K562 (cell line): ENCODE data around the gene PRR19. TPM values are rescaled to one million over a fixed set of nuclear protein-coding genes. Genes with fewer than 3 reads are reported as not detected.
A peak's percentile ranks its signal among the peaks of the same experiment; 100 is the strongest.

Experiments used
- ARID2 ChIP-seq: fragments of 450-650 bp; IDR thresholded peaks from 2 replicates; pipeline ENCODE4 v1.6.1; 2017; ENCODE audit warnings: antibody characterized with exemption, mild to moderate bottlenecking
- BCOR ChIP-seq: fragments of 450-650 bp; IDR thresholded peaks from 2 replicates; pipeline ENCODE4 v1.6.1; 2016
- BRD9 ChIP-seq: fragments of 450-650 bp; IDR thresholded peaks from 2 replicates; pipeline ENCODE4 v1.6.1; 2018; ENCODE audit warnings: low read depth; ENCODE audit not compliant: partially characterized antibody
- COPS2 ChIP-seq: fragments of 450-650 bp; conservative IDR thresholded peaks from 2 replicates; pipeline ENCODE4 v1.6.1; 2016; ENCODE audit warnings: mild to moderate bottlenecking, moderate library complexity
- CXXC5 ChIP-seq: fragments of 250-450 bp; sonication (Bioruptor Pico); IDR thresholded peaks from 2 replicates; pipeline ENCODE4 v1.8.0; 2022; ENCODE audit warnings: inconsistent platforms, mild to moderate bottlenecking, moderate library complexity
- EWSR1 ChIP-seq: fragments of 450-650 bp; IDR thresholded peaks from 2 replicates; pipeline ENCODE4 v1.6.1; 2018; ENCODE audit warnings: borderline replicate concordance, mild to moderate bottlenecking, low read depth, moderate library complexity; ENCODE audit not compliant: partially characterized antibody
- FOXJ3 ChIP-seq: sonication (generic); formaldehyde crosslinking; IDR thresholded peaks from 2 replicates; pipeline ENCODE4 v1.4.0; 2020; ENCODE audit warnings: mild to moderate bottlenecking, missing genetic modification reagents
- GABPA ChIP-seq: fragments of 200-800 bp; sonication (Bioruptor generic); conservative IDR thresholded peaks from 2 replicates; pipeline ENCODE4 v1.6.1; 2016; ENCODE audit warnings: low read depth, missing genetic modification characterization, missing compliant biosample characterization
- HDAC6 ChIP-seq: IDR thresholded peaks from 2 replicates; pipeline ENCODE4 v1.6.1; 2012; ENCODE audit warnings: low read depth, mild to moderate bottlenecking, control low read depth, inconsistent platforms, low read length, moderate library complexity
- LEF1 ChIP-seq: fragments of 450-650 bp; IDR thresholded peaks from 2 replicates; pipeline ENCODE4 v1.6.1; 2016; ENCODE audit warnings: mild to moderate bottlenecking
- MAFG ChIP-seq: fragments of 450-650 bp; conservative IDR thresholded peaks from 2 replicates; pipeline ENCODE4 v1.6.1; 2016; ENCODE audit warnings: missing genetic modification characterization, missing compliant biosample characterization
- MIER1 ChIP-seq: fragments of 450-650 bp; IDR thresholded peaks from 2 replicates; pipeline ENCODE4 v1.6.1; 2016; ENCODE audit warnings: antibody characterized with exemption, mild to moderate bottlenecking, low read depth
- NFXL1 ChIP-seq: fragments of 450-650 bp; formaldehyde crosslinking; IDR thresholded peaks from 2 replicates; pipeline ENCODE4 v1.4.0; 2021; ENCODE audit warnings: mild to moderate bottlenecking
- PYGO2 ChIP-seq: fragments of 450-650 bp; IDR thresholded peaks from 2 replicates; pipeline ENCODE4 v1.6.1; 2016; ENCODE audit warnings: mild to moderate bottlenecking, missing genetic modification characterization, moderate library complexity, missing compliant biosample characterization
- RAD51 ChIP-seq: fragments of 450-650 bp; IDR thresholded peaks from 2 replicates; pipeline ENCODE4 v1.7.1; 2016; ENCODE audit warnings: low read depth, mild to moderate bottlenecking, borderline replicate concordance
- TAF7 ChIP-seq: fragments of 450-650 bp; IDR thresholded peaks from 2 replicates; pipeline ENCODE4 v1.6.1; 2016; ENCODE audit warnings: missing genetic modification characterization, missing compliant biosample characterization
- TAF9B ChIP-seq: fragments of 450-650 bp; IDR thresholded peaks from 2 replicates; pipeline ENCODE4 v1.6.1; 2018; ENCODE audit warnings: mild to moderate bottlenecking; ENCODE audit not compliant: partially characterized antibody
- TAL1 ChIP-seq: fragments of 450-650 bp; IDR thresholded peaks from 2 replicates; pipeline ENCODE4 v1.6.1; 2016; ENCODE audit warnings: mild to moderate bottlenecking
- TCF7 ChIP-seq: sonication (generic); IDR thresholded peaks from 2 replicates; pipeline ENCODE4 v1.6.1; 2016; ENCODE audit warnings: antibody characterized with exemption, borderline replicate concordance
- ZC3H8 ChIP-seq: fragments of 450-650 bp; IDR thresholded peaks from 2 replicates; pipeline ENCODE4 v1.6.1; 2017
- ZNF232 ChIP-seq: sonication (generic); formaldehyde crosslinking; IDR thresholded peaks from 2 replicates; pipeline ENCODE4 v1.8.0; 2022; ENCODE audit warnings: mild to moderate bottlenecking, missing genetic modification reagents
- ZNF354B ChIP-seq: fragments of 250-450 bp; sonication (Bioruptor Pico); IDR thresholded peaks from 2 replicates; pipeline ENCODE4 v1.4.0; 2020
- ZNF76 ChIP-seq: fragments of 250-450 bp; sonication (Bioruptor Pico); IDR thresholded peaks from 2 replicates; pipeline ENCODE4 v1.4.0; 2020; ENCODE audit warnings: mild to moderate bottlenecking, moderate library complexity, borderline replicate concordance
- ZNF766 ChIP-seq: fragments of 200-800 bp; sonication (Bioruptor generic); conservative IDR thresholded peaks from 2 replicates; pipeline ENCODE4 v1.6.1; 2016; ENCODE audit warnings: missing genetic modification characterization, missing compliant biosample characterization
- polyA plus RNA-seq, 8 experiments: library from polyadenylated mRNA; depleted of rRNA in 4 of 8; stranded (reverse) in 5 of 8; unstranded in 3 of 8; fragments of >200 nt; fragmentation: Nextera tagmentation in 2 of 8; fragmentation: Illumina TruSeq in 1 of 8; extraction: Ambion mirVana in 2 of 8; extraction: Trizol in 1 of 8; gene quantifications; 2 replicates each; pipeline versions ENCODE4 v1.2.1 to v1.2.3, GENCODE V29; 2011 to 2014; ENCODE audit warnings: inconsistent platforms in 1 of 8, missing spikeins in 1 of 8
- total RNA-seq, 7 experiments: library from RNA; depleted of rRNA in 6 of 7; stranded (reverse); fragments of >200 nt in 6 of 7; fragmentation: Illumina TruSeq in 2 of 7; extraction: Trizol in 2 of 7; gene quantifications; 2 replicates each; pipeline versions ENCODE4 v1.2.1 to v1.2.3, GENCODE V29; 2011 to 2021; ENCODE audit warnings: low replicate concordance in 1 of 7
- TF ChIP-seq, protein P1 (sequence below): fragments of 450-650 bp; formaldehyde crosslinking; IDR thresholded peaks from 2 replicates; pipeline ENCODE4 v1.4.0; 2020; ENCODE audit warnings: mild to moderate bottlenecking, mixed read lengths
- TF ChIP-seq, protein P2 (sequence below): fragments of 450-650 bp; IDR thresholded peaks from 2 replicates; pipeline ENCODE4 v1.6.1; 2016; ENCODE audit warnings: antibody characterized with exemption
- TF ChIP-seq, protein P3 (sequence below): fragments of 450-650 bp; IDR thresholded peaks from 2 replicates; pipeline ENCODE4 v1.6.1; 2016; ENCODE audit warnings: low read depth, mild to moderate bottlenecking, moderate library complexity
- TF ChIP-seq, protein P4 (sequence below): fragments of 200-800 bp; sonication (Bioruptor generic); IDR thresholded peaks from 2 replicates; pipeline ENCODE4 v1.6.1; 2017; ENCODE audit warnings: missing genetic modification characterization, missing compliant biosample characterization

The PRR19 gene
- total and polyA plus RNA-seq, 9 of the 15 experiments (the other 6 are each of a cell fraction or from before 2014, with no cell fraction given), result 0.10 to 1.6 (median 0.54) TPM

DNA sequence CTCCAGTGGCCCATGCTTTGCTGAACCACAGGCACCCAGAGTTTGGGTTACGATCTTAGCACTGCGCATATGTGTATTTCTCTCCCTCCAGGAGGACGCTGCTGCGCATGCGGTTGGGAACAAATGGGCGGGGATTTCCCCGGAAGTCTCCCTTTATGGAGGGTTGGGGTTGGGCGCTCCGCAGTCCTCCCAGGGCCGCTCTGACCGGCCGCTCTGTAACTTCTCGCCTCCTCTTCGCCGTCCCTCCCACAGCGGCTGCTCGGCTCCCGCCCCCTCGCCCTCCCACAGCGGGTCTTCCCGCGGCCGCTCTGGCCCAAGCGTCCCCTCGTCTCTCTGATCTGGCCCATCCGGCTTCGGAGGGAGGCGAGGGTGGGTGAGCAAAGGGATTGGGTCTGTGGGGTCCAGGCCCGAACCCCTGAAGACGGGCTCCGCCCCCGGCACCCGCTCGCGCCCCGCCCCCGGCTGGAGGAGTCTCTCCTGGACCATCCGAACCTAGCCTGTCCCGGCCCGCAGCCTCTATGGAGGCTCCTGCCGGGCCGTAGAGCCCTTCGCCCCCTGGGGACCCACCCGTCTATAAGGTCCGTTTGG, 23.5 kb downstream of the PRR19 start, which contains the start of gene MEGF8 (continued):
- TF ChIP-seq, protein P1, sequence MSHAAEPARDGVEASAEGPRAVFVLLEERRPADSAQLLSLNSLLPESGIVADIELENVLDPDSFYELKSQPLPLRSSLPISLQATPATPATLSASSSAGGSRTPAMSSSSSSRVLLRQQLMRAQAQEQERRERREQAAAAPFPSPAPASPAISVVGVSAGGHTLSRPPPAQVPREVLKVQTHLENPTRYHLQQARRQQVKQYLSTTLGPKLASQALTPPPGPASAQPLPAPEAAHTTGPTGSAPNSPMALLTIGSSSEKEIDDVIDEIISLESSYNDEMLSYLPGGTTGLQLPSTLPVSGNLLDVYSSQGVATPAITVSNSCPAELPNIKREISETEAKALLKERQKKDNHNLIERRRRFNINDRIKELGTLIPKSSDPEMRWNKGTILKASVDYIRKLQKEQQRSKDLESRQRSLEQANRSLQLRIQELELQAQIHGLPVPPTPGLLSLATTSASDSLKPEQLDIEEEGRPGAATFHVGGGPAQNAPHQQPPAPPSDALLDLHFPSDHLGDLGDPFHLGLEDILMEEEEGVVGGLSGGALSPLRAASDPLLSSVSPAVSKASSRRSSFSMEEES (CRISPR knock-in tag), result no peak
- TF ChIP-seq TAF9B, result peak; percentile 74
- TF ChIP-seq ARID2, result no peak
- TF ChIP-seq LEF1, result no peak
- TF ChIP-seq MIER1, result no peak
- TF ChIP-seq FOXJ3 (CRISPR knock-in tag), result no peak
- no peak for TF ChIP-seq TCF7
- TF ChIP-seq GABPA (tag), result peak; percentile 90
- TF ChIP-seq PYGO2 (tag), result no peak
- no peak for TF ChIP-seq HDAC6
- TF ChIP-seq, protein P2, sequence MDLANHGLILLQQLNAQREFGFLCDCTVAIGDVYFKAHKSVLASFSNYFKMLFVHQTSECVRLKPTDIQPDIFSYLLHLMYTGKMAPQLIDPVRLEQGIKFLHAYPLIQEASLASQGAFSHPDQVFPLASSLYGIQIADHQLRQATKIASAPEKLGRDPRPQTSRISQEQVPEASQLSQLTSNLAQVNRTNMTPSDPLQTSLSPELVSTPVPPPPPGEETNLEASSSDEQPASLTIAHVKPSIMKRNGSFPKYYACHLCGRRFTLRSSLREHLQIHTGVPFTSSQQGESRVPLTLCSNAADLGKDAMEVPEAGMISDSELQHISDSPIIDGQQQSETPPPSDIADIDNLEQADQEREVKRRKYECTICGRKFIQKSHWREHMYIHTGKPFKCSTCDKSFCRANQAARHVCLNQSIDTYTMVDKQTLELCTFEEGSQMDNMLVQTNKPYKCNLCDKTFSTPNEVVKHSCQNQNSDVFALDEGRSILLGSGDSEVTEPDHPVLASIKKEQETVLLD, result peak; percentile 92
- TF ChIP-seq ZNF76 (CRISPR knock-in tag), result no peak
- TF ChIP-seq TAL1, result no peak
- TF ChIP-seq, protein P3, sequence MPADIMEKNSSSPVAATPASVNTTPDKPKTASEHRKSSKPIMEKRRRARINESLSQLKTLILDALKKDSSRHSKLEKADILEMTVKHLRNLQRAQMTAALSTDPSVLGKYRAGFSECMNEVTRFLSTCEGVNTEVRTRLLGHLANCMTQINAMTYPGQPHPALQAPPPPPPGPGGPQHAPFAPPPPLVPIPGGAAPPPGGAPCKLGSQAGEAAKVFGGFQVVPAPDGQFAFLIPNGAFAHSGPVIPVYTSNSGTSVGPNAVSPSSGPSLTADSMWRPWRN, result no peak
- TF ChIP-seq, protein P4, sequence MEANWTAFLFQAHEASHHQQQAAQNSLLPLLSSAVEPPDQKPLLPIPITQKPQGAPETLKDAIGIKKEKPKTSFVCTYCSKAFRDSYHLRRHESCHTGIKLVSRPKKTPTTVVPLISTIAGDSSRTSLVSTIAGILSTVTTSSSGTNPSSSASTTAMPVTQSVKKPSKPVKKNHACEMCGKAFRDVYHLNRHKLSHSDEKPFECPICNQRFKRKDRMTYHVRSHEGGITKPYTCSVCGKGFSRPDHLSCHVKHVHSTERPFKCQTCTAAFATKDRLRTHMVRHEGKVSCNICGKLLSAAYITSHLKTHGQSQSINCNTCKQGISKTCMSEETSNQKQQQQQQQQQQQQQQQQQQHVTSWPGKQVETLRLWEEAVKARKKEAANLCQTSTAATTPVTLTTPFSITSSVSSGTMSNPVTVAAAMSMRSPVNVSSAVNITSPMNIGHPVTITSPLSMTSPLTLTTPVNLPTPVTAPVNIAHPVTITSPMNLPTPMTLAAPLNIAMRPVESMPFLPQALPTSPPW (CRISPR knock-in tag), result peak; percentile 75; the same call in 1 of the 2 replicates
- no peak for TF ChIP-seq BRD9
- no peak for TF ChIP-seq ZNF354B (CRISPR knock-in tag)
- TF ChIP-seq TAF7 (tag), result peak; percentile 66
- TF ChIP-seq COPS2, result no peak
- peak; percentile 68 for TF ChIP-seq CXXC5 (CRISPR knock-in tag)
- TF ChIP-seq EWSR1, result no peak
- TF ChIP-seq MAFG, result no peak
- no peak for TF ChIP-seq ZC3H8
- no peak for TF ChIP-seq BCOR
- TF ChIP-seq RAD51, result no peak
- TF ChIP-seq NFXL1 (CRISPR knock-in tag), result no peak
- peak; percentile 88; the same call in 1 of the 2 replicates for TF ChIP-seq ZNF232 (CRISPR knock-in tag)
- TF ChIP-seq ZNF766 (CRISPR knock-in tag), result no peak
